Esophagus muscularis mucosa (tissue), 4 donors: ENCODE data around the gene MLN.

ENCODE experiments used
- EP300 ChIP-seq: sonication (generic); formaldehyde crosslinking; IDR thresholded peaks from one replicate; pipeline ENCODE4 v1.6.1; 2017; ENCODE audit warnings: antibody characterized with exemption
- POLR2A ChIP-seq: fragments of 450-650 bp; IDR thresholded peaks from one replicate; pipeline ENCODE4 v1.6.1; 2017; ENCODE audit warnings: antibody characterized with exemption, moderate library complexity, mild to moderate bottlenecking, low read depth
- POLR2AphosphoS5 ChIP-seq, 2 donors: sonication (generic); formaldehyde crosslinking; IDR thresholded peaks; one replicate each; pipeline ENCODE4 v1.6.1; 2017; ENCODE audit warnings: antibody characterized with exemption in 2 of 2
- TF ChIP-seq, protein P1 (sequence below), 3 experiments: fragments of 200-600 bp in 2 of 3; fragments of 450-650 bp in 1 of 3; sonication (generic) in 2 of 3; IDR thresholded peaks; one replicate each; pipeline ENCODE4 v1.5.1; 2017 to 2019; ENCODE audit warnings: antibody characterized with exemption in 3 of 3, mild to moderate bottlenecking in 2 of 3, moderate library complexity in 1 of 3

DNA sequence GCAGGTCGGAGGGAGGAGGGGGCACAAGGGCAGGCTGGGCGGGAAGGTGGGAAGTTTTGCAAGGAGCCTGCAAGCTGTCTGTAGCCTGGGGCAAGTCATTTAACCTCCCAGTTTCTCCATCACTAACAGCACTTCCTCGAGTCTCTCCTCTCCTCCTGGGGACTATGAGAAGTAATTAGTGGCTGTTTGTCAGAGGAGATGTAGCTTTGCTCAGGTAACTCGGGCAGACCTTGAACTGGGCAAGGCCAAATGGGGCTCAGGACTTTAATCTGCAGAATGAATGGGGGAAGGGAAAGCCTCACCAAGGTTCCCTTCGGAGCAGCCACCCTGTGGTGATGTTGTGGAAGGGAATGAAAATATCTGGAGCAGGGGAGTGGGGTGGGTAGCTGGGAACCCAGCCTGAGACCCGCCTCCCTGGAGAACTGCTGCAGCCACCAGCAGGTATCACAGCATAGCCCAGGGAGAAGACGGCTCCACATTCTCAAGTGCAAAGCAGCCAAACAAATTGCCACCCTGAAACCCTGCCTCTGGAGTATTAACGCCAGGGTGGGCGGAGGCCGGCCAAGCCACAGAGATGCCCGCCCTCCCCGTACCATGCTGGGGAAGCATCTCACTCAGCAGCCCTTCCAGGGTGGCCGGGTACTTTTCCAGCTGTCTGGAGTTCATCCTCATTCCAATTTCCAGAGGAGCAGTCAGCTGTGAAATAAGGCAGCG lies 8.7 kb downstream of the MLN start:
- TF ChIP-seq, protein P1, sequence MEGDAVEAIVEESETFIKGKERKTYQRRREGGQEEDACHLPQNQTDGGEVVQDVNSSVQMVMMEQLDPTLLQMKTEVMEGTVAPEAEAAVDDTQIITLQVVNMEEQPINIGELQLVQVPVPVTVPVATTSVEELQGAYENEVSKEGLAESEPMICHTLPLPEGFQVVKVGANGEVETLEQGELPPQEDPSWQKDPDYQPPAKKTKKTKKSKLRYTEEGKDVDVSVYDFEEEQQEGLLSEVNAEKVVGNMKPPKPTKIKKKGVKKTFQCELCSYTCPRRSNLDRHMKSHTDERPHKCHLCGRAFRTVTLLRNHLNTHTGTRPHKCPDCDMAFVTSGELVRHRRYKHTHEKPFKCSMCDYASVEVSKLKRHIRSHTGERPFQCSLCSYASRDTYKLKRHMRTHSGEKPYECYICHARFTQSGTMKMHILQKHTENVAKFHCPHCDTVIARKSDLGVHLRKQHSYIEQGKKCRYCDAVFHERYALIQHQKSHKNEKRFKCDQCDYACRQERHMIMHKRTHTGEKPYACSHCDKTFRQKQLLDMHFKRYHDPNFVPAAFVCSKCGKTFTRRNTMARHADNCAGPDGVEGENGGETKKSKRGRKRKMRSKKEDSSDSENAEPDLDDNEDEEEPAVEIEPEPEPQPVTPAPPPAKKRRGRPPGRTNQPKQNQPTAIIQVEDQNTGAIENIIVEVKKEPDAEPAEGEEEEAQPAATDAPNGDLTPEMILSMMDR (IDR thresholded peaks at IDR 0.05), result no peak
- TF ChIP-seq POLR2AphosphoS5 (IDR thresholded peaks at IDR 0.05), result no peak
- no peak for TF ChIP-seq POLR2A
- TF ChIP-seq EP300, result no peak
